Pancreas (tissue), 10 donors: ENCODE results near the gene PDE2A. TPM values are rescaled to one million over a fixed set of nuclear protein-coding genes. Genes with fewer than 3 reads are reported as not detected.

Experiments used
- ATAC-seq, 4 donors: fragments of 200-7000 bp; cut with Tn5 transposase; one replicate each; pipeline versions ENCODE4 v1.8.0 to v1.9.1; 2020; ENCODE audit warnings: mild to moderate bottlenecking in 4 of 4, moderate library complexity in 4 of 4
- DNase-seq, 6 donors: peaks; one replicate each; pipeline ENCODE4 v3.0.0-alpha.2; 2020
- FAIRE-seq: peaks from 2 replicates; lab custom pipeline; 2012; peaks lifted over from hg19 to GRCh38; lab: Jason Lieb, UNC
- H3K27ac ChIP-seq, 4 donors: fragments of 200-600 bp; sonication (generic); 1 replicate in 3 of 4; 2 replicates in 1 of 4; pipeline versions ENCODE4 v1.5.0 to v1.8.0; 2020
- H3K27me3 ChIP-seq, 4 donors: fragments of 200-600 bp; one replicate each; pipeline ENCODE4 v1.8.0; 2021
- H3K36me3 ChIP-seq, 3 donors: fragments of 200-600 bp; sonication (generic) in 1 of 3; one replicate each; pipeline versions ENCODE4 v1.5.0 to v1.8.0; 2020 to 2021
- H3K4me1 ChIP-seq, 3 donors: fragments of 200-600 bp; one replicate each; pipeline ENCODE4 v1.8.0; 2021
- H3K4me3 ChIP-seq, 4 donors: fragments of 200-600 bp; sonication (generic) in 2 of 4; one replicate each; pipeline versions ENCODE4 v1.5.0 to v1.8.0; 2020 to 2021
- H3K9me3 ChIP-seq, 4 donors: fragments of 200-600 bp; one replicate each; pipeline ENCODE4 v1.8.0; 2021
- CTCF ChIP-seq, 4 donors: fragments of 200-600 bp; sonication (generic) in 3 of 4; IDR thresholded peaks; one replicate each; pipeline versions ENCODE4 v1.5.0 to v1.8.0; 2021; ENCODE audit warnings: antibody characterized with exemption in 4 of 4
- WGBS, 2 donors: extraction: QIAGEN DNeasy Blood & Tissue Kit; methylation state at CpG; one replicate each; pipeline ENCODE4 v1.1.7; 2013; 5-methylcytosine and 5-hydroxymethylcytosine counted together
- intact Hi-C, 3 donors: fragments of 100-400 bp; cut with DNase I; formaldehyde crosslinking; loops; one replicate each; pipeline versions ENCODE4 v1.11.1 to v1.14.2; 2022
- polyA plus RNA-seq, 2 donors: library from polyadenylated mRNA; stranded (reverse); fragments of 200-250 nt; gene quantifications; one replicate each; pipeline ENCODE4 v1.2.3, GENCODE V29; 2013
- total RNA-seq, 6 donors: library from RNA; stranded (reverse); fragmentation: NEBNext Ultra II Directional in 4 of 6; extraction: Animal tissue kit (Norgen Biotek cat#: 25700) in 4 of 6; gene quantifications; one replicate each; pipeline versions ENCODE4 v1.2.1 to v1.2.4, GENCODE V29; 2021 to 2023
- donor health status: healthy with polysubstance abuse.
- donor health status: DM: no; HTN: no; CAD: no; lungs with moderate emphysema.
- donor health status: DM: no; HTN: no; CAD: no.
- donor health status: control.
- donor health status: control.
- donor health status: Bipolar disorder and iron deficiency.
- donor health status: DM: yes; HTN: yes; CAD: no.
- donor health status: DM: no; HTN: no; CAD: no.
- donor health status: DM: no; HTN: no; CAD: no.
- donor health status: DM: yes; HTN: yes; CAD: no.

Gene PDE2A
- total and polyA plus RNA-seq, 8 donors = 2.1 to 16.3 (median 4.1) TPM

- no peak for DNase-seq
- Histone ChIP-seq H3K27ac (no peak overlapping the region), H3K4me1 (no peaks in the 10 kb centered on the region), H3K27me3 (no peaks in the 10 kb centered on the region), H3K9me3 (no peaks in the 10 kb centered on the region), H3K4me3 (no peak overlapping the region), H3K36me3 (no peaks in the 10 kb centered on the region)
- TF ChIP-seq CTCF (IDR thresholded peaks at IDR 0.05) = no peak
- intact Hi-C loops = no loop called here
- ATAC-seq = no peak
- FAIRE-seq = no peak
- WGBS, 2 donors = 68 to 75% methylated on average over 6 of the region's 6 CpGs
Measured at GRCh38 chr11:72657411-72658100, 16.7 kb downstream of the PDE2A start.

- no peak for ATAC-seq
- H3K4me3 ChIP-seq = no peak overlapping the region
- H3K4me1 ChIP-seq = no peaks in the 10 kb centered on the region
- DNase-seq = no peak
- intact Hi-C loops = no loop called here
- no peak for TF ChIP-seq CTCF (IDR thresholded peaks at IDR 0.05)
- FAIRE-seq = no peak
- H3K27ac ChIP-seq = no peak overlapping the region
- 69 to 72% methylated on average over 11 of the region's 11 CpGs for WGBS, 2 donors
- no peaks in the 10 kb centered on the region for H3K27me3 ChIP-seq
- H3K9me3 ChIP-seq = no peaks in the 10 kb centered on the region
- H3K36me3 ChIP-seq = no peaks in the 10 kb centered on the region
Measured at GRCh38 chr11:72655896-72656464, 18.2 kb downstream of the PDE2A start.

- no peak for DNase-seq
Measured at GRCh38 chr11:72655014-72655413, 19.2 kb downstream of the PDE2A start.

GRCh38 chr11:72653649-72654048, 20.6 kb downstream of the PDE2A start:
- H3K27ac ChIP-seq = no peak overlapping the region
- intact Hi-C loops = no loop called here
- ATAC-seq (no peak), DNase-seq (no peak), FAIRE-seq (no peak)
- no peaks in the 10 kb centered on the region for H3K4me1 ChIP-seq
- 69 to 71% methylated on average over 3 of the region's 3 CpGs for WGBS, 2 donors
- H3K27me3 ChIP-seq = no peaks in the 10 kb centered on the region
- TF ChIP-seq CTCF (IDR thresholded peaks at IDR 0.05) = no peak
- no peaks in the 10 kb centered on the region for H3K9me3 ChIP-seq
- H3K4me3 ChIP-seq = no peak overlapping the region
- H3K36me3 ChIP-seq = no peaks in the 10 kb centered on the region

More at GRCh38 chr11:72655014-72655413, 19.2 kb downstream of the PDE2A start:
- Histone ChIP-seq H3K4me3 (no peak overlapping the region), H3K9me3 (no peaks in the 10 kb centered on the region), H3K27ac (no peak overlapping the region), H3K4me1 (no peaks in the 10 kb centered on the region), H3K27me3 (no peaks in the 10 kb centered on the region), H3K36me3 (no peaks in the 10 kb centered on the region)
- no peak for TF ChIP-seq CTCF (IDR thresholded peaks at IDR 0.05)
- intact Hi-C loops = no loop called here
- 66 to 81% methylated on average over 5 to 8 of the region's 8 CpGs for WGBS, 2 donors
- no peak for ATAC-seq
- FAIRE-seq = no peak
